Karpas-422 (cell line): ENCODE data around the gene KIAA1958. TPM values are rescaled to one million over a fixed set of nuclear protein-coding genes. Genes with fewer than 3 reads are reported as not detected.
A peak's percentile ranks its signal among the peaks of the same experiment; 100 is the strongest.

Source experiments
- DNase-seq: peaks from one replicate; pipeline ENCODE4 v3.0.0-alpha.2; 2015
- H2AFZ ChIP-seq: fragments of 200-600 bp; sonication (generic); 2 replicates; pipeline ENCODE4 v1.6.1; 2014; ENCODE audit warnings: antibody characterized with exemption, low read length, mixed read lengths
- H3K27ac ChIP-seq: fragments of 200-600 bp; sonication (generic); 2 replicates; pipeline ENCODE4 v1.5.1; 2014; ENCODE audit warnings: mild to moderate bottlenecking, low read length, moderate library complexity
- H3K27me3 ChIP-seq: fragments of 200-600 bp; sonication (generic); 2 replicates; pipeline ENCODE4 v1.6.1; 2014; ENCODE audit warnings: low read length, mixed read lengths
- H3K36me3 ChIP-seq: fragments of 200-600 bp; sonication (generic); 2 replicates; pipeline ENCODE4 v1.6.1; 2014; ENCODE audit warnings: low read length, mixed read lengths; ENCODE audit not compliant: insufficient read depth
- H3K4me1 ChIP-seq: fragments of 200-600 bp; sonication (generic); 2 replicates; pipeline ENCODE4 v1.6.1; 2014; ENCODE audit warnings: mild to moderate bottlenecking, low read length, mixed read lengths
- H3K4me2 ChIP-seq: fragments of 200-600 bp; sonication (generic); 2 replicates; pipeline ENCODE4 v1.6.1; 2014; ENCODE audit warnings: low read length, low read depth, mild to moderate bottlenecking; ENCODE audit not compliant: poor library complexity, severe bottlenecking
- H3K4me3 ChIP-seq: fragments of 200-600 bp; sonication (generic); 2 replicates; pipeline ENCODE4 v1.5.1; 2014; ENCODE audit warnings: mild to moderate bottlenecking, antibody characterized with exemption, low read length, mixed read lengths
- H3K79me2 ChIP-seq: fragments of 200-600 bp; sonication (generic); 2 replicates; pipeline ENCODE4 v1.6.1; 2014; ENCODE audit warnings: mild to moderate bottlenecking, low read length, mixed read lengths
- H3K9ac ChIP-seq: fragments of 200-600 bp; sonication (generic); 2 replicates; pipeline ENCODE4 v1.6.0; 2014; ENCODE audit warnings: low read length
- H3K9me2 ChIP-seq: fragments of 200-600 bp; sonication (generic), shearing (Covaris generic); replicated peaks from 2 replicates; pipeline ENCODE4 v1.6.0; 2014; ENCODE audit warnings: mild to moderate bottlenecking, low read length, moderate library complexity; ENCODE audit not compliant: insufficient read depth
- H3K9me3 ChIP-seq: fragments of 300-700, 200-600 bp; sonication (generic); 2 replicates; pipeline ENCODE4 v1.6.1; 2014; ENCODE audit warnings: low read length, mixed read lengths
- H4K20me1 ChIP-seq: fragments of 200-600 bp; sonication (generic); 2 replicates; pipeline ENCODE4 v1.6.1; 2014; ENCODE audit warnings: mild to moderate bottlenecking, antibody characterized with exemption, low read length, low read depth; ENCODE audit not compliant: insufficient read depth
- total RNA-seq: library from RNA; depleted of rRNA; stranded (reverse); fragments of >200 nt; shearing (Covaris generic); gene quantifications from 2 replicates; pipeline ENCODE4 v1.2.3, GENCODE V29; 2014; ENCODE audit warnings: low replicate concordance; rRNA removed

The KIAA1958 gene
- total RNA-seq, 1 experiment from 2014 or later: 44.7 TPM

DNA sequence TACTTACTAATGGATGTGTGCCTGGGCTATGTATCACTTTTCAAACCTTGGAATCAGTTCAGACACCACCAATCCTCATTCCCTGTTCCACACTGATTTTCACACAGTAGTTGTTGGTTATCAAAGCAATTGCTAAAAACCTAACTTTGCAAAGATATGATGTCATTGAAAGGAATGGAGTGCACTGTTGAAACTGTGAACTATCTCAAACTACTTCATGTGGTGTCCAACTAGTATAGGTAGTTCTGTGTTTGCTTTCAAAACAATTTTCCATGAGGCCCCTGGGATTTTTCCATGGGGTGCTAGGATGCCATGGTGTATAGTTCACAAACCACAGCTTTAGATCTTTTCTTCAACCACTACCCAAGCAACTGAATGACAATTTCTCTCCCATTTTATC is 213.5 kb downstream of the KIAA1958 start:
- DNase-seq: no peak
- no peak overlapping the region for H2AFZ ChIP-seq
- no peak overlapping the region for H3K4me3 ChIP-seq
- no peaks in the 10 kb centered on the region for H3K9me3 ChIP-seq
- peaks cover 7% of the 10 kb centered on the region for H3K4me1 ChIP-seq
- no peaks in the 10 kb centered on the region for H4K20me1 ChIP-seq
- peaks cover 20% of the 10 kb centered on the region for H3K36me3 ChIP-seq
- no peak overlapping the region for H3K27ac ChIP-seq
- no peaks in the 10 kb centered on the region for H3K27me3 ChIP-seq
- no peak overlapping the region for H3K9ac ChIP-seq
- H3K9me2 ChIP-seq: no peaks in the 10 kb centered on the region
- no peak overlapping the region for H3K4me2 ChIP-seq
- peaks cover 87% of the 10 kb centered on the region for H3K79me2 ChIP-seq

DNA sequence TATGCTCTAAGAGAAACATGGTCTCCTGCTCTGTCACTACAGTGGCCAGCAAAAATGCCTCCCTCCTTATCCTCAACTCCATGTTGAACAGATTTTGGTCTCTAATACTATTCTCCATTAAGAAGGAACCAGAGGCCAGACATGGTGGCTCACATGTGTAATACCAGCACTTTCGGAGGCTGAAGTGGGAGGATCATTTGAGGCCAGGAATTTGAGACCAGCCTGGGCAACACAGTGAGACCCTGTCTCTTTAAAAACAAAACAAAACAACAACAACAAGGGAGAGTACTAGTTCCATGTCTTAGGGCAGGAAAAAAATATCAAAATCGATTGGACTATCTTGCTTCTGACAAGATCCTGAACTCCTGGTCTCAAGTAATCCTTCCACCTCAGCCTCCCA is 216.7 kb downstream of the KIAA1958 start:
- H3K4me1 ChIP-seq: peaks cover 14% of the 10 kb centered on the region
- H2AFZ ChIP-seq: no peak overlapping the region
- H3K79me2 ChIP-seq: peaks cover 92% of the 10 kb centered on the region
- H3K4me2 ChIP-seq: no peak overlapping the region
- H3K36me3 ChIP-seq: peaks cover 22% of the 10 kb centered on the region; the same call in 1 of the 2 replicates
- no peaks in the 10 kb centered on the region for H4K20me1 ChIP-seq
- H3K4me3 ChIP-seq: no peak overlapping the region
- no peaks in the 10 kb centered on the region for H3K9me3 ChIP-seq
- DNase-seq: no peak
- H3K9ac ChIP-seq: no peak overlapping the region
- H3K27me3 ChIP-seq: no peaks in the 10 kb centered on the region
- H3K27ac ChIP-seq: no peak overlapping the region
- no peaks in the 10 kb centered on the region for H3K9me2 ChIP-seq

DNA sequence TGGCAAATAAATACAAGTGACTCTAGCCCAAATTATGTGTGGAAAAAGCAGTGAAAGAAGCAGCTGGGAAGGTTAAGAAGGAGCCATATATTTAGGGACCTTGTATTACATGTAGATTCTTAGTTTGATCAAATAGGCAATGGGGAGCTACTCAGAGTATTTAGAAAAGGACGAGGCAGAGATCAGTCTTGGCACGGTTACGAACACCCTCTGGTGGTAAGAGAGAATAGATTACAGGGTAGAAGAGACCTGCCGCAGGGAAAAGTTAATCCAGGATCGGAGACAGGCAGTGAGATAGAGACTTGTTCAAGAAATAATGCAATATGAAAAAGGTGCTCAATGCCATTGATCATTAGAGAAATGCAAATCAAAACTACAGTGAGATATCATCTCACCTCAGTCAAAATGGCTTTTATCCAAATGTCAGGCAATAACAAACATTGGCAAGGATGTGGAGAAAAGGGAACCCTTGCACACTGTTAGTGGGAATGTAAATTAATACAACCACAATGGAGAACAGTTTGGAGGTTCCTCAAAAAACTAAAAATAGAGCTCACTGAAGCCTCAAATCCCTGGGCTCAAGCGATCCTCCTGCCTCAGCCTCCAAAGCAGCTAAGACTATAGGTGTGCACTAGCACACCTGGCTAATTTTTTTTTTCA is 219.3 kb downstream of the KIAA1958 start:
- Histone ChIP-seq H3K27me3 (no peaks in the 10 kb centered on the region), H2AFZ (no peak overlapping the region), H3K36me3 (peaks cover 35% of the 10 kb centered on the region; the same call in 1 of the 2 replicates), H3K9me3 (no peaks in the 10 kb centered on the region), H3K79me2 (peaks cover 94% of the 10 kb centered on the region), H3K4me1 (peaks cover 26% of the 10 kb centered on the region), H3K9ac (no peak overlapping the region), H3K4me3 (no peak overlapping the region), H3K4me2 (no peak overlapping the region), H3K9me2 (no peaks in the 10 kb centered on the region), H4K20me1 (no peaks in the 10 kb centered on the region), H3K27ac (no peak overlapping the region)
- peak; percentile 50 for DNase-seq

DNA sequence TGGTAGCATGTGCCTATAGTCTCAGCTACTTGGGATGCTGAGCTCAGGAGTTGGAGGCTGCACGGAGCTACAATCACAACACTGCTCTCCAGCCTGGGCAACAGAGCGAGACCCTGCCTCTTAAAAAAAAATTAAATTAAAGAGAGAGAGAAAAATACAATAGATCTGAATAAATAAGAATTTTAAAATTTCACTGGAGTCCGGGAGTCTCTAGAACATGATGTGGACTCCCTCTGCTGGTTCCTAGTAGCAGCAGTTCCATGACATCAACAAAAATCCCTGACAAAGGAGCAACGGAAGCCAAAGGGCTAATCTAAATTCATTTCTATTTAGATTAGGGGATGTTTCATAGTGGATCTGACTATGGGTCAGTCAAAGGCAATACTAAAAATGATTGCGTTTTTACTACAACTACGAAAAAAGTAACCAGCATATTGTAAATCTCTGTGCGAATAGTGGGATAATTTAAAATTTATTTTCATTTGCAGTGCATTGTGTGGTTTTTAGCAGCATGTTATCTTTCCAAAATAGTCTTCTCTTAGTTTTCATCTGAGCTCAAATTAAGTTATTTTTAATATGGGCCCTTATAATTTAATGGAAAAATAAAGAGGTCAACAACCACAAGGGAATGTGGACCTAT is 224.5 kb downstream of the KIAA1958 start:
- H3K36me3 ChIP-seq: peaks cover 34% of the 10 kb centered on the region; the same call in 1 of the 2 replicates
- H3K27ac ChIP-seq: 0 out of 2 replicates have a peak overlapping the region, but pooled peaks have one; percentile 17
- H3K4me2 ChIP-seq: peak overlapping the region; percentile 28
- peak; percentile 65 for DNase-seq
- no peak overlapping the region for H2AFZ ChIP-seq
- no peaks in the 10 kb centered on the region for H3K9me3 ChIP-seq
- peaks cover 95% of the 10 kb centered on the region for H3K79me2 ChIP-seq
- H3K27me3 ChIP-seq: no peaks in the 10 kb centered on the region
- H4K20me1 ChIP-seq: no peaks in the 10 kb centered on the region
- H3K4me1 ChIP-seq: peaks cover 43% of the 10 kb centered on the region
- H3K4me3 ChIP-seq: no peak overlapping the region
- H3K9me2 ChIP-seq: no peaks in the 10 kb centered on the region
- H3K9ac ChIP-seq: no peak overlapping the region

DNA sequence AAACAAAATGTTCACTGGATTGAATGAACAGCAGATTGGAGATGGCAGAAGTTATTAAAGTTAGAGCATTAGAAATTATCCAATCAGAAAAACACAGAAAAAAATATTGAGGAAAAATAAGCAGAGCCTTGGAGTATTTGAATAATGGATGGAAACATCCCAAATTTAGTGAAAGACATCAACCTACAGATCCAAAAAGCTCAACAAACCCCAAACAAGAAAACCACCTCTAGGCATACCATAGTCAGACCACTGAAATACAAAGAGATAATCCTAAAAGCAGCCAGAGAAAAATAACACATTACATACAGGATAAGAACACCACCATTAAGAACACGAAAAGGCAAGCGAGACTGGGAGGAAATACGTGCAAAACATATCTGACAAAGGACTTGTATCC is 226.1 kb downstream of the KIAA1958 start:
- Histone ChIP-seq H3K4me1 (peaks cover 53% of the 10 kb centered on the region), H3K9me2 (no peaks in the 10 kb centered on the region), H4K20me1 (no peaks in the 10 kb centered on the region), H3K4me3 (no peak overlapping the region), H3K4me2 (peak overlapping the region; percentile 10), H3K36me3 (peaks cover 34% of the 10 kb centered on the region; the same call in 1 of the 2 replicates), H3K9me3 (no peaks in the 10 kb centered on the region), H3K79me2 (peaks cover 95% of the 10 kb centered on the region), H2AFZ (no peak overlapping the region), H3K27ac (no peak overlapping the region), H3K9ac (no peak overlapping the region), H3K27me3 (no peaks in the 10 kb centered on the region)
- no peak for DNase-seq

DNA sequence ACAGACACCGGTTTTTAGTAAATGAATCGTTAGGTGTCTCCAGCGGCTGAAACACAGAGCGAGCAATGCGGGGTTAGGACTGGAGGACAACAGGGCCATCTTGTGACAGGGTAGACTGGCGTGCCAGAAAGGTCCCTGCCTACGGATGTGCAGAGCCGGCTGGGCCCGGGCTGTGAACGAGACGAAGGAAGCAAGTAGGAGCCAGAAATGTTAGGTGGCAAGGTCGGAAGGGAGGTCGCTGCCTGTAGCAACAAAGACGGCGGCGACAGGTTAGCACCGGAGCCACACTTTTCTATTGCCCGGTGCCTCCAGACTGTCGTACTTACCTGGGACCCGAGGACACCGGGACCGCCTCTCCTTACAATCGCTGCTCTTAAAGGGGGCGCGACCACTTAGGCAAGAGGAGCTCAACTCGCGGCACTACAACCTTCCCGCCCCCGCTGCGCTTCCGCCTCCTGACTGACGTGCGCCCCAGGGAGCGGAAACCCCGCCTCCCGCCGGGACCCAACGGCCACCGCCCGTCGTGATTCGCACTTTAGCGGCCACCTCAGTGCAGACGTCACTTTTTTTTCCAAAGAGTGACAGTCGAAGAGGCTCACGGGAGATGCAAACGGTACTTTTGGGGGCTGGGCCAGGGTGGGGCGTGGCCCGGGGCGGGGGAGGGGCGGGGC is 231.2 kb downstream of the KIAA1958 start, which contains the start of gene INIP:
Gene INIP, minus strand, starts transcription at position 457 of the 671 bp plus-strand sequence. CDS start 1,632 bp downstream, outside the sequence.
- Histone ChIP-seq H3K4me1 (peaks cover 39% of the 10 kb centered on the region), H3K36me3 (peaks cover 3% of the 10 kb centered on the region; the same call in 1 of the 2 replicates), H3K9ac (peak within 1 kb of the TSS; percentile 78), H3K4me3 (peak within 1 kb of the TSS; percentile 87), H3K27me3 (no peaks in the 10 kb centered on the region), H3K27ac (peak within 1 kb of the TSS; percentile 85), H2AFZ (peak within 1 kb of the TSS; percentile 60; the same call in 1 of the 2 replicates), H3K79me2 (peaks cover 44% of the 10 kb centered on the region), H3K4me2 (peak within 1 kb of the TSS; percentile 88), H3K9me3 (no peaks in the 10 kb centered on the region), H3K9me2 (no peaks in the 10 kb centered on the region), H4K20me1 (no peaks in the 10 kb centered on the region)
- peak; percentile 100 for DNase-seq

Other genes starting within 250 kb of the KIAA1958 start
- gene PTBP3, start 153.2 kb upstream of the KIAA1958 start, total RNA-seq: 44.2 and 114 TPM in 2 replicates
- 18.4 and 47.3 TPM in 2 replicates for gene HSDL2, start 106.7 kb upstream of the KIAA1958 start, total RNA-seq
- 37.0 and 51.0 TPM in 2 replicates for gene INIP, start 231.3 kb downstream of the KIAA1958 start, total RNA-seq